Dendritic cell treated with granulocyte-macrophage colony-stimulating factor and Interleukin-4, amounts not matched to agents 40 ng/mL and 50 ng/mL, for 4 days (primary cell): Measurements from ENCODE around the gene XRN2.

Source experiments
- H3K27ac Mint-ChIP-seq: one replicate; pipeline ENCODE4 v1.8.0; 2022; ENCODE audit warnings: mild to moderate bottlenecking, mixed read lengths
- H3K27me3 Mint-ChIP-seq: one replicate; pipeline ENCODE4 v1.8.0; 2022; ENCODE audit warnings: mild to moderate bottlenecking, mixed read lengths
- H3K36me3 Mint-ChIP-seq: one replicate; pipeline ENCODE4 v1.8.0; 2022; ENCODE audit warnings: low read depth, mixed read lengths
- H3K4me1 Mint-ChIP-seq: one replicate; pipeline ENCODE4 v1.8.0; 2022; ENCODE audit warnings: low read depth, mixed read lengths
- H3K4me3 Mint-ChIP-seq: one replicate; pipeline ENCODE4 v1.8.0; 2022; ENCODE audit warnings: mild to moderate bottlenecking, moderate library complexity, mixed read lengths
- H3K9me3 Mint-ChIP-seq: one replicate; pipeline ENCODE4 v1.8.0; 2022; ENCODE audit warnings: mixed read lengths
- intact Hi-C: fragments of 100-400 bp; cut with micrococcal nuclease; formaldehyde crosslinking; loops from one replicate; pipeline ENCODE4 v1.15.0; 2022

The XRN2 gene

DNA sequence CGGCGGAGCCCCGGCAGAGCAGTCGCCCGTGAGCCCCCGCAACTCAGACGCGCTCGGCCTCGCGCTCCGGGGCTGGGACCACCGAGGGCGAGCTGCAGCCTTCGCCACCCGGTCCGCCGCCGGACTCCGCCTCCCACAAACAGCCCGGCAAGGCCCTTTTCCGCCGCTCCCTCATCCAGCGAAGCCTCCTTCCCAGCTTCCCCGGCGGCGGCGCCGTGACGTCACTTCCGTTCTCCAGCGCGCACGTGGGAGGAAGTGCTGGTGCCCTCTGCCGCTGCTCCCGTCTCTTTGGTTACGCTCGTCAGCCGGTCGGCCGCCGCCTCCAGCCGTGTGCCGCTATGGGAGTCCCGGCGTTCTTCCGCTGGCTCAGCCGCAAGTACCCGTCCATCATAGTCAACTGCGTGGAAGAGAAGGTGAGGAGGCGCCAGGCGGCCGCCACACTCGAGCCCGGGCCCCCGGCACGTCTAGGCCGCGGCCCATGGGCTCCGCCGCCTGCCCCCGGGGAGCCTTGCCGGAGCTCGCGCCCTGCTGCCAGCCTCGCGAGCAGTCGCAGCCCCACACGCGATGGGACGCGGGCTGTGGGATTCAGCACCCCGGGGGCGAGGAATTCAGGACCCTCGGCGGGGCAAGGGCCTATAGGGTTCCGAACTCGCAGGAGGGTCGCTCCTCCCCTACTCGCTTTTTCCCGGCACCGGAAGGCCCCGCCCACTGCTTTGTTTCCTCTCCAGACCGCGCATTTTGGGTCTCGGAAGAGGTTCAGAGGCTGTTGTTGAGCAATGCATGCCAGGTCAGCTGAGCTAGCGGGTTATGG lies at the start of gene XRN2:
Gene XRN2 (plus strand): TSS at position 271 of the 811 bp plus-strand sequence. CDS start 68 bp downstream, at position 339.
- H3K4me1 Mint-ChIP-seq: peaks cover 23% of the 10 kb centered on the region
- intact Hi-C loops: loop anchor here (2.0 to 10.0 kb wide), 4 partner anchors 34 to 178 kb away; partner anchors contain the start of genes KIZ and NKX2-4
- H3K36me3 Mint-ChIP-seq: peaks cover 37% of the 10 kb centered on the region
- H3K9me3 Mint-ChIP-seq: no peaks in the 10 kb centered on the region
- H3K4me3 Mint-ChIP-seq: peak within 1 kb of the TSS; percentile 97
- peak within 1 kb of the TSS; percentile 99 for H3K27ac Mint-ChIP-seq
- peaks cover 2% of the 10 kb centered on the region for H3K27me3 Mint-ChIP-seq

- no peaks in the 10 kb centered on the region for H3K4me1 Mint-ChIP-seq
- no peaks in the 10 kb centered on the region for H3K36me3 Mint-ChIP-seq
- intact Hi-C loops: no loop called here
- peaks cover 7% of the 10 kb centered on the region for H3K27me3 Mint-ChIP-seq
- no peak overlapping the region for H3K4me3 Mint-ChIP-seq
- H3K27ac Mint-ChIP-seq: no peak overlapping the region
- H3K9me3 Mint-ChIP-seq: no peaks in the 10 kb centered on the region
Measured at GRCh38 chr20:21257192-21257591, 45.9 kb upstream of the XRN2 start.

DNA sequence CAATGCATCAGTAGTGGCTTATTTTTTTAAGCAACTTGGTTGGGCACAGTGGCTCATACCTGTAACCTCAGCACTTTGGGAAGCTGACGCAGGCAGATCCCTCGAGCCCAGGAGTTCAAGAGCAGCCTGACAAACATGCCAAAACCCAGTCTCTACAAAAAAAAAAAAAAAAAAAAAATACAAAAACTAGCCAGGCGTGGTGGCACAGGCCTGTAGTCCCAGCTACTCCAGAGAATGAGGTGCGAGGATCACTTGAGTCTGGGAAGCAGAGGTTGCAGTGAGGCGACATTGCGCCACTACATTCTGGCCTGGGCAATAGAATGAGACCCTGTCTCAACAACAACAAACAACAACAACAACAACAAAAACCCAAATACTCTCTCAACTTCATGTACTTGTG lies 44.7 kb upstream of the XRN2 start:
- intact Hi-C loops: no loop called here
- Mint-ChIP-seq H3K4me3 (no peak overlapping the region), H3K9me3 (no peaks in the 10 kb centered on the region), H3K4me1 (no peaks in the 10 kb centered on the region), H3K36me3 (no peaks in the 10 kb centered on the region), H3K27me3 (peaks cover 7% of the 10 kb centered on the region), H3K27ac (no peak overlapping the region)

GRCh38 chr20:21259346-21259745 lies 43.8 kb upstream of the XRN2 start:
- intact Hi-C loops: no loop called here
- Mint-ChIP-seq H3K27ac (no peak overlapping the region), H3K4me3 (no peak overlapping the region), H3K27me3 (peaks cover 7% of the 10 kb centered on the region), H3K36me3 (no peaks in the 10 kb centered on the region), H3K4me1 (no peaks in the 10 kb centered on the region), H3K9me3 (no peaks in the 10 kb centered on the region)

- intact Hi-C loops: no loop called here
- H3K4me3 Mint-ChIP-seq: no peak overlapping the region
- no peaks in the 10 kb centered on the region for H3K9me3 Mint-ChIP-seq
- peaks cover 4% of the 10 kb centered on the region for H3K27me3 Mint-ChIP-seq
- H3K36me3 Mint-ChIP-seq: no peaks in the 10 kb centered on the region
- no peaks in the 10 kb centered on the region for H3K4me1 Mint-ChIP-seq
- H3K27ac Mint-ChIP-seq: no peak overlapping the region
Measured at GRCh38 chr20:21262812-21263211, 40.3 kb upstream of the XRN2 start.

- no peak overlapping the region for H3K27ac Mint-ChIP-seq
- peaks cover 3% of the 10 kb centered on the region for H3K27me3 Mint-ChIP-seq
- H3K4me1 Mint-ChIP-seq: no peaks in the 10 kb centered on the region
- H3K4me3 Mint-ChIP-seq: no peak overlapping the region
- no peaks in the 10 kb centered on the region for H3K36me3 Mint-ChIP-seq
- intact Hi-C loops: no loop called here
- no peaks in the 10 kb centered on the region for H3K9me3 Mint-ChIP-seq
Measured at GRCh38 chr20:21265261-21266190, 37.6 kb upstream of the XRN2 start.

- H3K4me1 Mint-ChIP-seq: no peaks in the 10 kb centered on the region
Measured at GRCh38 chr20:21266191-21266536, 37.0 kb upstream of the XRN2 start.

GRCh38 chr20:21269772-21270171 lies 33.4 kb upstream of the XRN2 start:
- H3K4me1 Mint-ChIP-seq: no peaks in the 10 kb centered on the region
- H3K36me3 Mint-ChIP-seq: no peaks in the 10 kb centered on the region
- H3K27me3 Mint-ChIP-seq: peaks cover 15% of the 10 kb centered on the region
- H3K9me3 Mint-ChIP-seq: no peaks in the 10 kb centered on the region
- intact Hi-C loops: no loop called here
- H3K4me3 Mint-ChIP-seq: no peak overlapping the region
- no peak overlapping the region for H3K27ac Mint-ChIP-seq

More at GRCh38 chr20:21266191-21266536, 37.0 kb upstream of the XRN2 start:
- H3K36me3 Mint-ChIP-seq: no peaks in the 10 kb centered on the region
- no peaks in the 10 kb centered on the region for H3K9me3 Mint-ChIP-seq
- peaks cover 3% of the 10 kb centered on the region for H3K27me3 Mint-ChIP-seq
- no peak overlapping the region for H3K4me3 Mint-ChIP-seq
- intact Hi-C loops: no loop called here
- H3K27ac Mint-ChIP-seq: no peak overlapping the region

GRCh38 chr20:21270806-21271205 lies 32.3 kb upstream of the XRN2 start:
- Mint-ChIP-seq H3K27ac (no peak overlapping the region), H3K4me3 (no peak overlapping the region), H3K27me3 (peaks cover 15% of the 10 kb centered on the region), H3K9me3 (no peaks in the 10 kb centered on the region), H3K36me3 (no peaks in the 10 kb centered on the region), H3K4me1 (no peaks in the 10 kb centered on the region)
- intact Hi-C loops: no loop called here

DNA sequence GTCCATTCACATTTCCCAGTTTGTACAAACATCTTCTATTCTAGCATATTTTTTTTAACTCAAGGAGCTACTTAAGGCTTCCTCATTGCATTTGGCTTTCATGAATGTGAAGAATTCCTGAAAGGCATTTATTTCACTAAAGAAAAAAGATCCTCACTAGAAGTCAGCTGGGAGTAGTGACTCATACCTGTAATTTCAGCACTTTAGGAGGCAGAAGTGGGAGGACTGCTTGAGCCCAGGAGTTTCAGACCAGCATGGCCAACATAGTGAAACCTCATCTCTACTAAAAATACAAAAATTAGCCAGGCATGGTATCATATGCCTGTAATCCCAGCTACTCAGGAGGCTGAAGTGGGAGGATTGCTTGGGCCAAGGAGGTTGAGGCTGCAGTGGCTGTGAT lies 30.9 kb upstream of the XRN2 start:
- no peak overlapping the region for H3K4me3 Mint-ChIP-seq
- intact Hi-C loops: no loop called here
- no peaks in the 10 kb centered on the region for H3K9me3 Mint-ChIP-seq
- H3K27ac Mint-ChIP-seq: no peak overlapping the region
- H3K4me1 Mint-ChIP-seq: no peaks in the 10 kb centered on the region
- H3K36me3 Mint-ChIP-seq: no peaks in the 10 kb centered on the region
- H3K27me3 Mint-ChIP-seq: peaks cover 15% of the 10 kb centered on the region

DNA sequence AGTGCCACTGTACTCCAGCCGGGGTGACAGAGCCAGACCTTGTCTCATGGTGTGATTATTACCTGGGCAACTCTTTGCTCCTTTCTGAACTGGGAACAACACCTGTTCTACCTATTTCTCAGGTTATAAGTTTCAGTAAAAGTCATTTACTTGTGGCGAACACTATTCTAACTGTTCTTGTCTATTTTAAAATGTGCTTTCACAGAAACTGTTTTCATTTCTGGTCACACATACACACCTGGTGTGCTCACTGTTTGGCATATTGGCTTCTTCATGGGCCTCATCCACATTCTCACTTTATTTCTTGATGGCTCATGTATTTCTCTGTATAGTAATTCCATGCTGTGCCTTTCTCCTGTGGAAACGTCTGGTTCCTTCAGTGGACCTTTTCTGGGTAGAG lies 30.5 kb upstream of the XRN2 start:
- no peaks in the 10 kb centered on the region for H3K4me1 Mint-ChIP-seq
- no peak overlapping the region for H3K4me3 Mint-ChIP-seq
- no peaks in the 10 kb centered on the region for H3K36me3 Mint-ChIP-seq
- no peaks in the 10 kb centered on the region for H3K9me3 Mint-ChIP-seq
- intact Hi-C loops: no loop called here
- peaks cover 15% of the 10 kb centered on the region for H3K27me3 Mint-ChIP-seq
- H3K27ac Mint-ChIP-seq: no peak overlapping the region

DNA sequence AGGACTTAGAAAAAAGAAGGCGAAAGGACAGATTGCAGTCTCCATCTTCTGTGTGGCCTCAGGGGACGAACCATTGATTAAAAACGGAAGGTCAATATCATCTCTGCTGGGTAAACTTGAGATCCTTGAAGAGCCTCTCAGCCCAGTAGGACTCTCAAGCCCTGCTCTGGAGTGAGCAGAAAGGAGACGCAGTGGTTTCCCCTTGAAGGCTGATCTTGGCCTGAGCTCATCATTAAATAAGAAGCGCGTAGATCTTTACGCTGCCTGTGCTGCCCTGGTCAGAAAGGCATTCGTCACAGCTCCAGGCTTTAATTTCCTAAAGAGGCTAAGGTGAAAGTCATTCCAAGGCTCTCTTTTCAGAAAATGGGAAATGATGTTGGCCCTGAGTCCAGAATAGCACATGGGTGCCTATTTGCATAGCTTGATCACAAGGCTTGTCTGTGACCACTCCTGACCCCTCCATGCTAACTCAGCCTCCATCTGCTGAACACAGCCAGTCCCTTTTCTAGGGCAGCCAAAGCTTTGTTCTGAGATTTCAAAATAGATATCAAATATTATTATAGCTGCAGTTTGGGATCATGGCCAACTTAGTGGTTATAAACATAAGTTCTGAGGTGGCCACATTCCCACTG lies 29.3 kb upstream of the XRN2 start:
- intact Hi-C loops: no loop called here
- Mint-ChIP-seq H3K27ac (no peak overlapping the region), H3K4me3 (no peak overlapping the region), H3K36me3 (no peaks in the 10 kb centered on the region), H3K9me3 (no peaks in the 10 kb centered on the region), H3K4me1 (peaks cover 9% of the 10 kb centered on the region), H3K27me3 (peaks cover 18% of the 10 kb centered on the region)

- Mint-ChIP-seq H3K27ac (no peak overlapping the region), H3K36me3 (no peaks in the 10 kb centered on the region), H3K9me3 (no peaks in the 10 kb centered on the region), H3K4me1 (peaks cover 21% of the 10 kb centered on the region), H3K4me3 (no peak overlapping the region), H3K27me3 (peaks cover 27% of the 10 kb centered on the region)
- intact Hi-C loops: no loop called here
Measured at GRCh38 chr20:21278829-21279228, 24.3 kb upstream of the XRN2 start.
